ENCODE results near the gene ZBTB16. TPM values are rescaled to one million over a fixed set of nuclear protein-coding genes. Genes with fewer than 3 reads are reported as not detected.

Gene ZBTB16
- polyA plus RNA-seq, 1 donor from 2014 or later: 0.45 TPM

- Histone ChIP-seq H3K27me3 (ENCODE audit: insufficient read depth, low read depth, low read length) (no peaks in the 10 kb centered on the region), H3K4me3 (ENCODE audit: low read length) (no peak overlapping the region), H4K20me1 (ENCODE audit: insufficient read depth) (no peaks in the 10 kb centered on the region), H3K4me2 (ENCODE audit: low read length) (no peak overlapping the region), H3K9ac (ENCODE audit: low read length) (no peak overlapping the region), H3K27ac (ENCODE audit: low read length) (no peak overlapping the region), H2AFZ (ENCODE audit: low read depth, low read length) (no peak overlapping the region), H3K36me3 (ENCODE audit: insufficient read depth, low read length) (no peaks in the 10 kb centered on the region), H3K9me3 (ENCODE audit: low read length) (no peaks in the 10 kb centered on the region), H3K9me2 (ENCODE audit: insufficient read depth, low read length) (no peaks in the 10 kb centered on the region), H3F3A (ENCODE audit: insufficient read depth, low read length, poor library complexity, severe bottlenecking) (no peaks in the 10 kb centered on the region), H3K79me2 (replicated peaks; ENCODE audit: insufficient read depth, low read length) (no peaks in the 10 kb centered on the region)
- TF ChIP-seq SMC3 (conservative IDR thresholded peaks at IDR 0.05; ENCODE audit: poor library complexity) (no peak), MXI1 (conservative IDR thresholded peaks at IDR 0.05; ENCODE audit: poor library complexity, severe bottlenecking) (no peak), RAD21 (conservative IDR thresholded peaks at IDR 0.05) (no peak), CTCF (IDR thresholded peaks at IDR 0.05; ENCODE audit: poor library complexity, severe bottlenecking) (no peak), EZH2 (IDR thresholded peaks at IDR 0.05; ENCODE audit: borderline replicate concordance, insufficient read depth, low read length, poor library complexity, severe bottlenecking) (no peak), TAF1 (IDR thresholded peaks at IDR 0.05; ENCODE audit: low read depth) (no peak), EP300 (conservative IDR thresholded peaks at IDR 0.05; ENCODE audit: poor library complexity, severe bottlenecking) (no peak), REST (IDR thresholded peaks at IDR 0.05; ENCODE audit: borderline replicate concordance) (no peak), POLR2AphosphoS5 (IDR thresholded peaks at IDR 0.05) (no peak)
Measured at GRCh38 chr11:114250993-114251814, 191.7 kb downstream of the ZBTB16 start.

GRCh38 chr11:114251815-114252337, 192.4 kb downstream of the ZBTB16 start:
- no peak for TF ChIP-seq POLR2AphosphoS5 (IDR thresholded peaks at IDR 0.05)
- TF ChIP-seq MXI1 (conservative IDR thresholded peaks at IDR 0.05; ENCODE audit: poor library complexity, severe bottlenecking): no peak
- no peak for TF ChIP-seq CTCF (IDR thresholded peaks at IDR 0.05; ENCODE audit: poor library complexity, severe bottlenecking)
- TF ChIP-seq REST (IDR thresholded peaks at IDR 0.05; ENCODE audit: borderline replicate concordance): no peak
- TF ChIP-seq RAD21 (conservative IDR thresholded peaks at IDR 0.05): no peak
- TF ChIP-seq SMC3 (conservative IDR thresholded peaks at IDR 0.05; ENCODE audit: poor library complexity): no peak
- no peak for TF ChIP-seq EZH2 (IDR thresholded peaks at IDR 0.05; ENCODE audit: borderline replicate concordance, insufficient read depth, low read length, poor library complexity, severe bottlenecking)
- no peak for TF ChIP-seq TAF1 (IDR thresholded peaks at IDR 0.05; ENCODE audit: low read depth)
- no peak for TF ChIP-seq EP300 (conservative IDR thresholded peaks at IDR 0.05; ENCODE audit: poor library complexity, severe bottlenecking)
- H3K27me3 ChIP-seq (ENCODE audit: insufficient read depth, low read depth, low read length): no peaks in the 10 kb centered on the region
- no peak overlapping the region for H3K27ac ChIP-seq (ENCODE audit: low read length)
- no peaks in the 10 kb centered on the region for H3K79me2 ChIP-seq (replicated peaks; ENCODE audit: insufficient read depth, low read length)
- no peak overlapping the region for H3K4me2 ChIP-seq (ENCODE audit: low read length)
- no peaks in the 10 kb centered on the region for H4K20me1 ChIP-seq (ENCODE audit: insufficient read depth)
- no peaks in the 10 kb centered on the region for H3K36me3 ChIP-seq (ENCODE audit: insufficient read depth, low read length)
- H3F3A ChIP-seq (ENCODE audit: insufficient read depth, low read length, poor library complexity, severe bottlenecking): no peaks in the 10 kb centered on the region
- no peaks in the 10 kb centered on the region for H3K9me3 ChIP-seq (ENCODE audit: low read length)
- H3K9me2 ChIP-seq (ENCODE audit: insufficient read depth, low read length): no peaks in the 10 kb centered on the region
- H2AFZ ChIP-seq (ENCODE audit: low read depth, low read length): no peak overlapping the region
- no peak overlapping the region for H3K4me3 ChIP-seq (ENCODE audit: low read length)
- H3K9ac ChIP-seq (ENCODE audit: low read length): no peak overlapping the region
